SK-N-SH (cell line): ENCODE data around the gene DCAKD. TPM values are rescaled to one million over a fixed set of nuclear protein-coding genes. Genes with fewer than 3 reads are reported as not detected.

ENCODE experiments used
- CTCF ChIA-PET: fragments of 300-600, 350-600 bp; formaldehyde crosslinking; extraction: SDS; loops from one replicate; lab custom pipeline; 2021; lab: Yijun Ruan, JAX
- POLR2A ChIA-PET: fragments of 350-600 bp; sonication (Branson Sonifier 250); formaldehyde crosslinking; extraction: SDS; loops from one replicate; lab custom pipeline; 2020; ENCODE audit warnings: antibody characterized with exemption, inconsistent platforms; lab: Yijun Ruan, JAX
- DNase-seq: peaks from one replicate; pipeline ENCODE4 v3.0.0; 2012
- H2AFZ ChIP-seq: fragments of 200-600 bp; sonication (generic); 2 replicates; pipeline ENCODE4 v1.8.1; 2016; ENCODE audit warnings: antibody characterized with exemption, mild to moderate bottlenecking, low read depth
- H3F3A ChIP-seq: fragments of 200-600 bp; sonication (generic); replicated peaks from 2 replicates; pipeline ENCODE3; 2016; ENCODE audit warnings: antibody characterized with exemption, mild to moderate bottlenecking; ENCODE audit not compliant: insufficient read depth
- H3K27ac ChIP-seq, 2 experiments: fragments of 200-500 bp in 1 of 2; fragments of 200-600 bp in 1 of 2; sonication (Bioruptor generic) in 1 of 2; sonication (generic), shearing (Covaris generic) in 1 of 2; 2 replicates each; pipeline versions ENCODE4 v1.5.1 to v1.6.1; 2014 to 2016; ENCODE audit warnings: low read depth in 2 of 2, inconsistent platforms in 1 of 2, low read length in 1 of 2, mild to moderate bottlenecking in 1 of 2, mixed read lengths in 1 of 2
- H3K27me3 ChIP-seq: fragments of 200-600 bp; sonication (generic), shearing (Covaris generic); 2 replicates; pipeline ENCODE4 v1.6.1; 2016; ENCODE audit warnings: mixed run types; ENCODE audit not compliant: insufficient read depth
- H3K36me3 ChIP-seq, 2 experiments: fragments of 200-500 bp in 1 of 2; fragments of 200-600 bp in 1 of 2; sonication (Bioruptor generic) in 1 of 2; sonication (generic) in 1 of 2; replicated peaks in 1 of 2; 2 replicates each; pipeline versions ENCODE3 to v1.5.1; 2014 to 2016; ENCODE audit warnings: low read length in 1 of 2, mild to moderate bottlenecking in 1 of 2; ENCODE audit not compliant: insufficient read depth in 2 of 2, control insufficient read depth in 1 of 2
- H3K4me1 ChIP-seq, 2 experiments: fragments of 200-500 bp in 1 of 2; fragments of 200-600 bp in 1 of 2; sonication (Bioruptor generic) in 1 of 2; sonication (generic), shearing (Covaris generic) in 1 of 2; 2 replicates each; pipeline versions ENCODE4 v1.5.1 to v1.6.1; 2014 to 2016; ENCODE audit warnings: low read depth in 1 of 2, low read length in 1 of 2, mixed run types in 1 of 2; ENCODE audit not compliant: insufficient read depth in 2 of 2, control insufficient read depth in 1 of 2
- H3K4me2 ChIP-seq: fragments of 200-600 bp; sonication (generic), shearing (Covaris generic); 2 replicates; pipeline ENCODE4 v1.6.1; 2017; ENCODE audit warnings: mixed run types
- H3K4me3 ChIP-seq, 2 experiments: fragments of 200-500 bp in 1 of 2; fragments of 200-600 bp in 1 of 2; sonication (Bioruptor generic) in 1 of 2; sonication (generic), shearing (Covaris generic) in 1 of 2; 2 replicates each; pipeline versions ENCODE4 v1.5.1 to v1.8.1; 2014 to 2016; ENCODE audit warnings: low read depth in 2 of 2, inconsistent platforms in 1 of 2, low read length in 1 of 2, mild to moderate bottlenecking in 1 of 2, mixed read lengths in 1 of 2, moderate library complexity in 1 of 2
- H3K79me2 ChIP-seq: fragments of 200-600 bp; sonication (generic); 2 replicates; pipeline ENCODE4 v1.8.1; 2017; ENCODE audit warnings: mild to moderate bottlenecking; ENCODE audit not compliant: insufficient read depth
- H3K9ac ChIP-seq: fragments of 200-600 bp; sonication (generic); 2 replicates; pipeline ENCODE4 v1.6.1; 2017; ENCODE audit warnings: mixed run types
- H3K9me2 ChIP-seq: fragments of 200-600 bp; sonication (generic); 2 replicates; pipeline ENCODE4 v1.6.1; 2017; ENCODE audit warnings: mixed run types
- H3K9me3 ChIP-seq: fragments of 200-600 bp; sonication (generic); 2 replicates; pipeline ENCODE4 v1.6.1; 2017; ENCODE audit warnings: mixed run types, mild to moderate bottlenecking, moderate library complexity
- H4K20me1 ChIP-seq: fragments of 200-600 bp; sonication (generic); 2 replicates; pipeline ENCODE4 v1.6.1; 2017; ENCODE audit warnings: mild to moderate bottlenecking, mixed run types; ENCODE audit not compliant: insufficient read depth
- EP300 ChIP-seq, 2 experiments: IDR thresholded peaks; 2 replicates each; pipeline versions ENCODE4 v1.4.0 to v1.6.1; 2012; ENCODE audit warnings: borderline replicate concordance in 1 of 2, low read depth in 1 of 2, low read length in 1 of 2
- EZH2phosphoT487 ChIP-seq: fragments of 200-600 bp; sonication (generic); IDR thresholded peaks from 2 replicates; pipeline ENCODE4 v1.6.1; 2017; ENCODE audit warnings: low read depth, mixed run types, mild to moderate bottlenecking, antibody characterized with exemption, moderate library complexity, borderline replicate concordance
- FOXM1 ChIP-seq: IDR thresholded peaks from 2 replicates; pipeline ENCODE4 v1.4.0; 2012; ENCODE audit warnings: low read depth, mild to moderate bottlenecking
- GABPA ChIP-seq: IDR thresholded peaks from 2 replicates; pipeline ENCODE4 v1.4.0; 2012; ENCODE audit warnings: low read depth, mild to moderate bottlenecking
- GATA2 ChIP-seq: sonication (generic); formaldehyde crosslinking; IDR thresholded peaks from 2 replicates; pipeline ENCODE4 v1.5.0; 2020; ENCODE audit warnings: mild to moderate bottlenecking, missing genetic modification reagents
- MEF2A ChIP-seq: IDR thresholded peaks from 2 replicates; pipeline ENCODE4 v1.4.0; 2012; ENCODE audit warnings: low read depth, borderline replicate concordance
- NFIC ChIP-seq: IDR thresholded peaks from 2 replicates; pipeline ENCODE4 v1.4.0; 2012; ENCODE audit warnings: borderline replicate concordance
- POLR2AphosphoS5 ChIP-seq: IDR thresholded peaks from 2 replicates; pipeline ENCODE4 v1.6.1; 2012; ENCODE audit warnings: low read depth, low read length
- RCOR1 ChIP-seq: fragments of 150-350 bp; IDR thresholded peaks from 2 replicates; pipeline ENCODE4 v1.6.1; 2017; ENCODE audit warnings: antibody characterized with exemption, low read length
- RFX5 ChIP-seq: IDR thresholded peaks from 2 replicates; pipeline ENCODE4 v1.6.1; 2012; ENCODE audit warnings: mild to moderate bottlenecking, improper control_type of control experiment, low read length
- SIN3A ChIP-seq: IDR thresholded peaks from 2 replicates; pipeline ENCODE4 v1.6.1; 2012; ENCODE audit warnings: low read depth, mild to moderate bottlenecking, low read length, moderate library complexity, borderline replicate concordance
- SMC3 ChIP-seq: IDR thresholded peaks from 2 replicates; pipeline ENCODE4 v1.6.1; 2012; ENCODE audit warnings: low read depth, low read length, improper control_type of control experiment
- TAF1 ChIP-seq: IDR thresholded peaks from 2 replicates; pipeline ENCODE4 v1.6.1; 2012; ENCODE audit warnings: low read depth, mild to moderate bottlenecking, low read length, moderate library complexity, borderline replicate concordance
- TCF12 ChIP-seq: IDR thresholded peaks from 2 replicates; pipeline ENCODE4 v1.4.0; 2012
- TEAD4 ChIP-seq: IDR thresholded peaks from 2 replicates; pipeline ENCODE4 v1.4.0; 2012; ENCODE audit warnings: mild to moderate bottlenecking, borderline replicate concordance; ENCODE audit not compliant: insufficient read depth
- WGBS: methylation state at CpG from one replicate; pipeline ENCODE4 v1.1.6; 2017; ENCODE audit warnings: low lambda C conversion rate; 5-methylcytosine and 5-hydroxymethylcytosine counted together
- polyA plus RNA-seq, 3 experiments: library from polyadenylated mRNA; depleted of rRNA; stranded (reverse); fragments of >200 nt; gene quantifications; 2 replicates each; pipeline ENCODE4 v1.2.3, GENCODE V29; 2012
- TF ChIP-seq, protein P1 (sequence below): IDR thresholded peaks from 2 replicates; pipeline ENCODE4 v1.6.1; 2012; ENCODE audit warnings: mild to moderate bottlenecking, low read depth, low read length, moderate library complexity
- TF ChIP-seq, protein P2 (sequence below): fragments of 200-600 bp; sonication (generic); IDR thresholded peaks from 2 replicates; pipeline ENCODE4 v1.6.1; 2017; ENCODE audit warnings: antibody characterized with exemption, mild to moderate bottlenecking, moderate library complexity
- TF ChIP-seq, protein P3 (sequence below): IDR thresholded peaks from 2 replicates; pipeline ENCODE4; 2012
- TF ChIP-seq, protein P4 (sequence below): fragments of 150-350 bp; IDR thresholded peaks from 2 replicates; pipeline ENCODE4 v1.6.1; 2017; ENCODE audit warnings: antibody characterized with exemption, low read length, low read depth, borderline replicate concordance
- TF ChIP-seq, protein P5 (sequence below): IDR thresholded peaks from 2 replicates; pipeline ENCODE4 v1.4.0; 2012; ENCODE audit warnings: low read depth, borderline replicate concordance
- TF ChIP-seq, protein P6 (sequence below): fragments of 150-350 bp; IDR thresholded peaks from 2 replicates; pipeline ENCODE4 v1.6.1; 2016; ENCODE audit warnings: mild to moderate bottlenecking, low read depth, low read length

Gene DCAKD
- polyA plus RNA-seq, 1 of the 3 experiments (the other 2 are of a cell fraction) = 48.8 TPM

DNA sequence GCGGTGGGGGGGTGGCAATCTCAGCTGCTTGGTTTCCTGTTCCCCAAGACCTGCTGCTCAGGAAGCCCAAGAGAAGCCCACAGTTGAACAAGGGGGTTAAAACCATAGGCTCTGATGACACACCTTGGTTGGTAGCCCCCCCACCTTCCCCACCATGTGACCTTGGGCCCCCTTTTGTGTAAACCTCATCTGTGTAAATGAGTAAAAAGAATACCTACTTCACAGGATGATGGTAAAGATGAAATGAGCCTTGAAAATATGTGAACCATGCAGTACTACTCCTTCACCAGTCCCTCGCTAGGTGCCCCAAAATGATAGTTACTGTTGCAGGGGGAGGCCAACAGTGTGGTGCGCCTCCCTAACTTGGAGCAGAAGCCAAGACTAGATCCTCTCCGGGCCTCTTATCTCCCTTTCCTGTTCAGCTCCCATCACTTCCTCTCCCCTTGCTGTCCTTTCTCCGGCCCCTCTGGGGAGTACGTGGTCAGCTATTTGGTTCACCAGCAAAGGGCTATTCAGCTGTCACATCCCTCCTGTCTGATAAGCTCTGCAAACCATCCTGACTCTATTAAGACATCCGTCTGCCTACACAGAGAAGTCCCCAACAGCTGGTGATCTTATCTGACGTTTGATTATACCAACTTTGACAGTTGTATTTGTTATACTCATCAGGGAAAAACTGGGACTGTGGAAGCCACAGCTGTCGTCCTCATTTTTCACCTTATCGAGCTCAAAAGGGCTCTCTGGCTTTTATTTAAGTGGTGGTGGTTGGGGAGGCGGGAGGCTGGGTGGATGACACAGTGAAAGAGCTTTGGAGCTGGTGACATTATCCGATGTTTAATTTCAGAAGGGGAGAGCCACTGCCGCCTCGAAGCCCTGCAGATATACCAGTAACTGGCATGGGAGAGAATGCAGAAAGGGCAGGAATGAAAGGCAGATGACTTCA, 19.9 kb downstream of the DCAKD start:
- Histone ChIP-seq H3K4me2 (no peak overlapping the region), H4K20me1 (no peaks in the 10 kb centered on the region), H3K4me3 (no peak overlapping the region), H3K27me3 (no peaks in the 10 kb centered on the region), H3K36me3 (peaks cover 8 to 30% of the 10 kb centered on the region in 2 experiments), H2AFZ (no peak overlapping the region), H3K4me1 (peaks cover 0 to 39% of the 10 kb centered on the region in 2 experiments; a peak in 2 of 4 replicates), H3F3A (no peaks in the 10 kb centered on the region), H3K27ac (peak overlapping the region; percentile 42 to 96; a peak in 3 of 4 replicates), H3K9me3 (no peaks in the 10 kb centered on the region), H3K9ac (no peak overlapping the region), H3K79me2 (no peaks in the 10 kb centered on the region; the same call in 1 of the 2 replicates), H3K9me2 (no peaks in the 10 kb centered on the region)
- ChIA-PET POLR2A (interaction anchor here (0.5 to 1.7 kb wide), 10 partner anchors 12 to 130 kb away, joined by 3 to 12 read pairs (median 4); partner anchors contain the start of genes C1QL1, DCAKD, HEXIM1 and HEXIM2), CTCF (interaction anchor here (0.6 to 6.2 kb wide), 14 partner anchors 11 to 263 kb away, joined by 3 to 67 read pairs (median 4); partner anchors contain the start of genes ACBD4, HEXIM1 and PLCD3)
- DNase-seq = peak; percentile 90
- WGBS = 55% methylated on average over 14 of the region's 14 CpGs
- no peak for TF ChIP-seq GABPA
- TF ChIP-seq TCF12 = peak; percentile 79; the same call in 1 of the 2 replicates
- TF ChIP-seq, protein P1, sequence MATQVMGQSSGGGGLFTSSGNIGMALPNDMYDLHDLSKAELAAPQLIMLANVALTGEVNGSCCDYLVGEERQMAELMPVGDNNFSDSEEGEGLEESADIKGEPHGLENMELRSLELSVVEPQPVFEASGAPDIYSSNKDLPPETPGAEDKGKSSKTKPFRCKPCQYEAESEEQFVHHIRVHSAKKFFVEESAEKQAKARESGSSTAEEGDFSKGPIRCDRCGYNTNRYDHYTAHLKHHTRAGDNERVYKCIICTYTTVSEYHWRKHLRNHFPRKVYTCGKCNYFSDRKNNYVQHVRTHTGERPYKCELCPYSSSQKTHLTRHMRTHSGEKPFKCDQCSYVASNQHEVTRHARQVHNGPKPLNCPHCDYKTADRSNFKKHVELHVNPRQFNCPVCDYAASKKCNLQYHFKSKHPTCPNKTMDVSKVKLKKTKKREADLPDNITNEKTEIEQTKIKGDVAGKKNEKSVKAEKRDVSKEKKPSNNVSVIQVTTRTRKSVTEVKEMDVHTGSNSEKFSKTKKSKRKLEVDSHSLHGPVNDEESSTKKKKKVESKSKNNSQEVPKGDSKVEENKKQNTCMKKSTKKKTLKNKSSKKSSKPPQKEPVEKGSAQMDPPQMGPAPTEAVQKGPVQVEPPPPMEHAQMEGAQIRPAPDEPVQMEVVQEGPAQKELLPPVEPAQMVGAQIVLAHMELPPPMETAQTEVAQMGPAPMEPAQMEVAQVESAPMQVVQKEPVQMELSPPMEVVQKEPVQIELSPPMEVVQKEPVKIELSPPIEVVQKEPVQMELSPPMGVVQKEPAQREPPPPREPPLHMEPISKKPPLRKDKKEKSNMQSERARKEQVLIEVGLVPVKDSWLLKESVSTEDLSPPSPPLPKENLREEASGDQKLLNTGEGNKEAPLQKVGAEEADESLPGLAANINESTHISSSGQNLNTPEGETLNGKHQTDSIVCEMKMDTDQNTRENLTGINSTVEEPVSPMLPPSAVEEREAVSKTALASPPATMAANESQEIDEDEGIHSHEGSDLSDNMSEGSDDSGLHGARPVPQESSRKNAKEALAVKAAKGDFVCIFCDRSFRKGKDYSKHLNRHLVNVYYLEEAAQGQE = no peak
- TF ChIP-seq, protein P2, sequence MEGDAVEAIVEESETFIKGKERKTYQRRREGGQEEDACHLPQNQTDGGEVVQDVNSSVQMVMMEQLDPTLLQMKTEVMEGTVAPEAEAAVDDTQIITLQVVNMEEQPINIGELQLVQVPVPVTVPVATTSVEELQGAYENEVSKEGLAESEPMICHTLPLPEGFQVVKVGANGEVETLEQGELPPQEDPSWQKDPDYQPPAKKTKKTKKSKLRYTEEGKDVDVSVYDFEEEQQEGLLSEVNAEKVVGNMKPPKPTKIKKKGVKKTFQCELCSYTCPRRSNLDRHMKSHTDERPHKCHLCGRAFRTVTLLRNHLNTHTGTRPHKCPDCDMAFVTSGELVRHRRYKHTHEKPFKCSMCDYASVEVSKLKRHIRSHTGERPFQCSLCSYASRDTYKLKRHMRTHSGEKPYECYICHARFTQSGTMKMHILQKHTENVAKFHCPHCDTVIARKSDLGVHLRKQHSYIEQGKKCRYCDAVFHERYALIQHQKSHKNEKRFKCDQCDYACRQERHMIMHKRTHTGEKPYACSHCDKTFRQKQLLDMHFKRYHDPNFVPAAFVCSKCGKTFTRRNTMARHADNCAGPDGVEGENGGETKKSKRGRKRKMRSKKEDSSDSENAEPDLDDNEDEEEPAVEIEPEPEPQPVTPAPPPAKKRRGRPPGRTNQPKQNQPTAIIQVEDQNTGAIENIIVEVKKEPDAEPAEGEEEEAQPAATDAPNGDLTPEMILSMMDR = no peak
- no peak for TF ChIP-seq RFX5
- TF ChIP-seq RCOR1 = peak; percentile 95
- TF ChIP-seq FOXM1 = no peak
- TF ChIP-seq, protein P3, sequence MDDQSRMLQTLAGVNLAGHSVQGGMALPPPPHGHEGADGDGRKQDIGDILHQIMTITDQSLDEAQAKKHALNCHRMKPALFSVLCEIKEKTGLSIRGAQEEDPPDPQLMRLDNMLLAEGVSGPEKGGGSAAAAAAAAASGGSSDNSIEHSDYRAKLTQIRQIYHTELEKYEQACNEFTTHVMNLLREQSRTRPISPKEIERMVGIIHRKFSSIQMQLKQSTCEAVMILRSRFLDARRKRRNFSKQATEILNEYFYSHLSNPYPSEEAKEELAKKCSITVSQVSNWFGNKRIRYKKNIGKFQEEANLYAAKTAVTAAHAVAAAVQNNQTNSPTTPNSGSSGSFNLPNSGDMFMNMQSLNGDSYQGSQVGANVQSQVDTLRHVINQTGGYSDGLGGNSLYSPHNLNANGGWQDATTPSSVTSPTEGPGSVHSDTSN = peak; percentile 68
- no peak for TF ChIP-seq NFIC
- TF ChIP-seq GATA2 = peak; percentile 99
- TF ChIP-seq POLR2AphosphoS5 = peak; percentile 30; the same call in 1 of the 2 replicates
- peak; percentile 54; the same call in 1 of the 2 replicates for TF ChIP-seq SIN3A
- 0 out of 2 replicates have a peak, but pooled peaks have one; percentile 10 for TF ChIP-seq TEAD4
- TF ChIP-seq EP300 (IDR thresholded peaks at IDR 0.05; ENCODE audit: borderline replicate concordance in 1 of 2, low read depth in 1 of 2, low read length in 1 of 2) = peak in 1 of 2 experiments; percentile 96; a peak in 2 of 4 replicates
- TF ChIP-seq, protein P4, sequence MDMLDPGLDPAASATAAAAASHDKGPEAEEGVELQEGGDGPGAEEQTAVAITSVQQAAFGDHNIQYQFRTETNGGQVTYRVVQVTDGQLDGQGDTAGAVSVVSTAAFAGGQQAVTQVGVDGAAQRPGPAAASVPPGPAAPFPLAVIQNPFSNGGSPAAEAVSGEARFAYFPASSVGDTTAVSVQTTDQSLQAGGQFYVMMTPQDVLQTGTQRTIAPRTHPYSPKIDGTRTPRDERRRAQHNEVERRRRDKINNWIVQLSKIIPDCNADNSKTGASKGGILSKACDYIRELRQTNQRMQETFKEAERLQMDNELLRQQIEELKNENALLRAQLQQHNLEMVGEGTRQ = no peak
- TF ChIP-seq, protein P5, sequence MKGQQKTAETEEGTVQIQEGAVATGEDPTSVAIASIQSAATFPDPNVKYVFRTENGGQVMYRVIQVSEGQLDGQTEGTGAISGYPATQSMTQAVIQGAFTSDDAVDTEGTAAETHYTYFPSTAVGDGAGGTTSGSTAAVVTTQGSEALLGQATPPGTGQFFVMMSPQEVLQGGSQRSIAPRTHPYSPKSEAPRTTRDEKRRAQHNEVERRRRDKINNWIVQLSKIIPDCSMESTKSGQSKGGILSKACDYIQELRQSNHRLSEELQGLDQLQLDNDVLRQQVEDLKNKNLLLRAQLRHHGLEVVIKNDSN = no peak
- TF ChIP-seq SMC3 = no peak; the same call in 1 of the 2 replicates
- TF ChIP-seq, protein P6, sequence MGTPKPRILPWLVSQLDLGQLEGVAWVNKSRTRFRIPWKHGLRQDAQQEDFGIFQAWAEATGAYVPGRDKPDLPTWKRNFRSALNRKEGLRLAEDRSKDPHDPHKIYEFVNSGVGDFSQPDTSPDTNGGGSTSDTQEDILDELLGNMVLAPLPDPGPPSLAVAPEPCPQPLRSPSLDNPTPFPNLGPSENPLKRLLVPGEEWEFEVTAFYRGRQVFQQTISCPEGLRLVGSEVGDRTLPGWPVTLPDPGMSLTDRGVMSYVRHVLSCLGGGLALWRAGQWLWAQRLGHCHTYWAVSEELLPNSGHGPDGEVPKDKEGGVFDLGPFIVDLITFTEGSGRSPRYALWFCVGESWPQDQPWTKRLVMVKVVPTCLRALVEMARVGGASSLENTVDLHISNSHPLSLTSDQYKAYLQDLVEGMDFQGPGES = no peak
- TF ChIP-seq EZH2phosphoT487 = no peak
- no peak for TF ChIP-seq TAF1
- TF ChIP-seq MEF2A = no peak
